Measurements from ENCODE around the gene RAB3GAP1. TPM values are rescaled to one million over a fixed set of nuclear protein-coding genes. Genes with fewer than 3 reads are reported as not detected.

Gene RAB3GAP1
- total and polyA plus RNA-seq, 3 donors from 2014 or later = 39.9 to 45.9 (median 40.5) TPM

- intact Hi-C loops (cut with DNase I; ENCODE audit: low total_unique reads) = no loop called here
- TF ChIP-seq, protein P1, sequence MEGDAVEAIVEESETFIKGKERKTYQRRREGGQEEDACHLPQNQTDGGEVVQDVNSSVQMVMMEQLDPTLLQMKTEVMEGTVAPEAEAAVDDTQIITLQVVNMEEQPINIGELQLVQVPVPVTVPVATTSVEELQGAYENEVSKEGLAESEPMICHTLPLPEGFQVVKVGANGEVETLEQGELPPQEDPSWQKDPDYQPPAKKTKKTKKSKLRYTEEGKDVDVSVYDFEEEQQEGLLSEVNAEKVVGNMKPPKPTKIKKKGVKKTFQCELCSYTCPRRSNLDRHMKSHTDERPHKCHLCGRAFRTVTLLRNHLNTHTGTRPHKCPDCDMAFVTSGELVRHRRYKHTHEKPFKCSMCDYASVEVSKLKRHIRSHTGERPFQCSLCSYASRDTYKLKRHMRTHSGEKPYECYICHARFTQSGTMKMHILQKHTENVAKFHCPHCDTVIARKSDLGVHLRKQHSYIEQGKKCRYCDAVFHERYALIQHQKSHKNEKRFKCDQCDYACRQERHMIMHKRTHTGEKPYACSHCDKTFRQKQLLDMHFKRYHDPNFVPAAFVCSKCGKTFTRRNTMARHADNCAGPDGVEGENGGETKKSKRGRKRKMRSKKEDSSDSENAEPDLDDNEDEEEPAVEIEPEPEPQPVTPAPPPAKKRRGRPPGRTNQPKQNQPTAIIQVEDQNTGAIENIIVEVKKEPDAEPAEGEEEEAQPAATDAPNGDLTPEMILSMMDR (IDR thresholded peaks at IDR 0.05) = no peak
- no peak for TF ChIP-seq POLR2A (IDR thresholded peaks at IDR 0.05)
- Histone ChIP-seq H3K27ac (no peak overlapping the region), H3K27me3 (no peaks in the 10 kb centered on the region), H3K9me3 (no peaks in the 10 kb centered on the region), H3K36me3 (ENCODE audit: low read depth, missing control alignments) (no peaks in the 10 kb centered on the region), H3K4me1 (no peaks in the 10 kb centered on the region), H3K4me3 (no peak overlapping the region)
- WGBS, 2 donors = 60 to 63% methylated on average over 2 of the region's 2 CpGs
- no peak for DNase-seq
These were observed 155.9 kb downstream of the RAB3GAP1 start for GRCh38 chr2:135208016-135208415.

DNA sequence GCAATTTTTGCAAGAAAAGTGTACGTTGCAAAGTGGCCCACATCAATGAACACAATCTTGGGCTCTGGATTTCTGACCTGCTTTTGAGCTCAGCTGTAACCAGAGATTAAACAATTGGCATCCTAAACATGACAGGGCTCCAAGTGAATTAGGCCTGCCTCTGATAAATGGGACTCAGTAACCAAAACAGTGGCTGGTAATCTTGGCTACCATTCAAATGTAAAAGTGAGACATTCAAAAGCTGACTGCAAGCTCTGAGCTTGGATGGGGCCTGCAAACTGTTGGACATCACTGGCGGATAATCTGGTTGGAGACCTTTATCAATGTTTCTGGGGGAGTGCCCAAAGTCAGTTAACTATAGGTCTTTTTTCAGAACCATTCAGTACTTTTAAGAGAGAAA is 160.7 kb downstream of the RAB3GAP1 start:
- intact Hi-C loops (cut with DNase I; ENCODE audit: low total_unique reads) = no loop called here
- no peaks in the 10 kb centered on the region for H3K4me1 ChIP-seq
- no peak overlapping the region for H3K27ac ChIP-seq
- no peaks in the 10 kb centered on the region for H3K27me3 ChIP-seq
- no peak overlapping the region for H3K4me3 ChIP-seq
- no peaks in the 10 kb centered on the region for H3K36me3 ChIP-seq (ENCODE audit: low read depth, missing control alignments)
- TF ChIP-seq POLR2A (IDR thresholded peaks at IDR 0.05) = no peak
- TF ChIP-seq, protein P1 (IDR thresholded peaks at IDR 0.05) = no peak
- DNase-seq = no peak
- H3K9me3 ChIP-seq = no peaks in the 10 kb centered on the region
- WGBS, 2 donors = 87 to 89% methylated on average over 2 of the region's 2 CpGs

GRCh38 chr2:135218426-135218825 is 166.3 kb downstream of the RAB3GAP1 start:
- H3K9me3 ChIP-seq = no peaks in the 10 kb centered on the region
- no peak overlapping the region for H3K27ac ChIP-seq
- H3K4me3 ChIP-seq = no peak overlapping the region
- no peak for DNase-seq
- intact Hi-C loops (cut with DNase I; ENCODE audit: low total_unique reads) = no loop called here
- WGBS, 2 donors = 96 to 98% methylated on average over 2 of the region's 2 CpGs
- H3K27me3 ChIP-seq = no peaks in the 10 kb centered on the region
- TF ChIP-seq POLR2A (IDR thresholded peaks at IDR 0.05) = no peak
- TF ChIP-seq, protein P1 (IDR thresholded peaks at IDR 0.05) = no peak
- no peaks in the 10 kb centered on the region for H3K36me3 ChIP-seq (ENCODE audit: low read depth, missing control alignments)
- H3K4me1 ChIP-seq = no peaks in the 10 kb centered on the region

DNA sequence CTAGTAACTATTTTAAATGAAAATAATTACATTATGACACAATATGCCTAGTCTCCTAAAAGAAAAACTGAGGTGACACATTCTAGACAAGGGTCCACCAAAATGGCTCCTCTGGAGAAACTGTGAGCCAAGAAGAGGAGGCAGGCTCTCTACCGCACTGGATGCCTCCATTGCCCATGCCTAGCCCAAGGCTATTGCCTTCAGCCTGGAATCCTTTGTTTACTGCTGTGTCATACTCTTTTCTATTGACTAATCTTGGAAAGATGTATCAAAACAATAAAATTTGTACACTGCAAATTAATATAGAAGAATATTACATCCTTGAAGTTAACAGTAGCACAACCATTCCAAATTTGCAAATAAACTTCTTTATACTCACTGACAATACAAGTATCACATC is 167.1 kb downstream of the RAB3GAP1 start:
- intact Hi-C loops (cut with DNase I; ENCODE audit: low total_unique reads) = no loop called here
- H3K36me3 ChIP-seq (ENCODE audit: low read depth, missing control alignments) = no peaks in the 10 kb centered on the region
- TF ChIP-seq POLR2A (IDR thresholded peaks at IDR 0.05) = no peak
- TF ChIP-seq, protein P1 (IDR thresholded peaks at IDR 0.05) = no peak
- H3K27ac ChIP-seq = no peak overlapping the region
- H3K4me1 ChIP-seq = no peaks in the 10 kb centered on the region
- H3K4me3 ChIP-seq = no peak overlapping the region
- WGBS, 2 donors = 100% methylated on average over 1 of the region's 1 CpG
- H3K27me3 ChIP-seq = no peaks in the 10 kb centered on the region
- no peak for DNase-seq
- no peaks in the 10 kb centered on the region for H3K9me3 ChIP-seq

Small RNAs within 50 kb of the gene (small RNA-seq; reads per million reads assigned to genes)
- 1.3 to 2.0 reads per million in 2 donors for gene SNORA40B

Other genes with a start within 250 kb of the RAB3GAP1 start
- not detected for gene ACMSD, start 213.7 kb upstream of the RAB3GAP1 start, total RNA-seq
- gene ACMSD, start 213.7 kb upstream of the RAB3GAP1 start, polyA plus RNA-seq (ENCODE audit: insufficient read depth, low read depth, low replicate concordance) = 0.25 TPM
- gene CCNT2, start 133.5 kb upstream of the RAB3GAP1 start, total RNA-seq = 10 to 100 TPM; 49.3 to 52.8 TPM
- gene CCNT2, start 133.5 kb upstream of the RAB3GAP1 start, polyA plus RNA-seq (ENCODE audit: insufficient read depth, low read depth, low replicate concordance) = 28.2 TPM
- 1 to 10 TPM; 6.8 to 9.8 TPM for gene MAP3K19, start 4.8 kb upstream of the RAB3GAP1 start, total RNA-seq
- 15.1 TPM for gene MAP3K19, start 4.8 kb upstream of the RAB3GAP1 start, polyA plus RNA-seq (ENCODE audit: insufficient read depth, low read depth, low replicate concordance)

All from testis (tissue), 3 donors.